MM.1S (cell line): ENCODE measurements around the gene TMEM14A.
"Not testable (repeated sequence)": the region's sequence is repeated elsewhere in the genome, so short reads cannot be mapped to it uniquely, and the experiment has no call there.

ENCODE experiments used
- DNase-seq: peaks from one replicate; pipeline ENCODE4 v3.0.0-alpha.2; 2015
- H2AFZ ChIP-seq: fragments of 300-600 bp; sonication (generic); 2 replicates; pipeline ENCODE4 v1.6.0; 2016; ENCODE audit warnings: antibody characterized with exemption, low read length
- H3F3A ChIP-seq: fragments of 300-600 bp; sonication (generic); 2 replicates; pipeline ENCODE4 v1.6.1; 2016; ENCODE audit warnings: mild to moderate bottlenecking, antibody characterized with exemption, low read length, moderate library complexity, mixed read lengths; ENCODE audit not compliant: insufficient read depth
- H3K27ac ChIP-seq: fragments of 300-600 bp; sonication (generic); 2 replicates; pipeline ENCODE4 v1.5.1; 2016; ENCODE audit warnings: mild to moderate bottlenecking, low read length
- H3K27me3 ChIP-seq: fragments of 300-600 bp; sonication (generic); replicated peaks from 2 replicates; pipeline ENCODE4 v1.6.0; 2016; ENCODE audit warnings: low read length; ENCODE audit not compliant: insufficient read depth
- H3K36me3 ChIP-seq: fragments of 300-600 bp; sonication (generic); replicated peaks from 2 replicates; pipeline ENCODE4 v1.6.1; 2016; ENCODE audit warnings: mild to moderate bottlenecking, low read length, mixed read lengths; ENCODE audit not compliant: insufficient read depth
- H3K4me1 ChIP-seq: fragments of 300-600 bp; sonication (generic); 2 replicates; pipeline ENCODE4 v1.6.1; 2016; ENCODE audit warnings: low read length, mixed read lengths
- H3K4me2 ChIP-seq: fragments of 300-600 bp; sonication (generic); 2 replicates; pipeline ENCODE4 v1.6.0; 2016; ENCODE audit warnings: low read depth, low read length
- H3K4me3 ChIP-seq: fragments of 300-600 bp; sonication (generic); 2 replicates; pipeline ENCODE4 v1.5.1; 2016; ENCODE audit warnings: low read length, mixed read lengths
- H3K79me2 ChIP-seq: fragments of 300-600 bp; sonication (generic); 2 replicates; pipeline ENCODE4 v1.6.1; 2016; ENCODE audit warnings: mixed run types, low read length, mixed read lengths
- H3K9ac ChIP-seq: fragments of 300-600 bp; sonication (generic); 2 replicates; pipeline ENCODE4 v1.6.1; 2016; ENCODE audit warnings: low read length, mixed read lengths
- H3K9me2 ChIP-seq: fragments of 300-600 bp; sonication (generic); replicated peaks from 2 replicates; pipeline ENCODE4 v1.6.1; 2016; ENCODE audit warnings: mild to moderate bottlenecking, low read length, mixed read lengths; ENCODE audit not compliant: insufficient read depth
- H3K9me3 ChIP-seq: fragments of 300-600 bp; sonication (generic); replicated peaks from 2 replicates; pipeline ENCODE4 v1.6.1; 2016; ENCODE audit warnings: mild to moderate bottlenecking, low read length, mixed read lengths; ENCODE audit not compliant: insufficient read depth
- H4K20me1 ChIP-seq: fragments of 300-600 bp; sonication (generic); 2 replicates; pipeline ENCODE4 v1.6.1; 2016; ENCODE audit warnings: mild to moderate bottlenecking, low read length, moderate library complexity, mixed read lengths; ENCODE audit not compliant: insufficient read depth
- EZH2 ChIP-seq: fragments of 300-600 bp; sonication (generic); optimal IDR thresholded peaks from 2 replicates; pipeline ENCODE3; 2017; ENCODE audit warnings: low read depth, mild to moderate bottlenecking, antibody characterized with exemption, low read length, mixed read lengths
- EZH2phosphoT487 ChIP-seq: fragments of 300-600 bp; sonication (generic); IDR thresholded peaks from 2 replicates; pipeline ENCODE4 v1.6.1; 2018; ENCODE audit warnings: antibody characterized with exemption, low read length
- TF ChIP-seq, protein P1 (sequence below): fragments of 300-600 bp; sonication (generic); IDR thresholded peaks from 2 replicates; pipeline ENCODE4 v1.5.1; 2016; ENCODE audit warnings: antibody characterized with exemption, low read length, mixed read lengths

Gene TMEM14A

DNA sequence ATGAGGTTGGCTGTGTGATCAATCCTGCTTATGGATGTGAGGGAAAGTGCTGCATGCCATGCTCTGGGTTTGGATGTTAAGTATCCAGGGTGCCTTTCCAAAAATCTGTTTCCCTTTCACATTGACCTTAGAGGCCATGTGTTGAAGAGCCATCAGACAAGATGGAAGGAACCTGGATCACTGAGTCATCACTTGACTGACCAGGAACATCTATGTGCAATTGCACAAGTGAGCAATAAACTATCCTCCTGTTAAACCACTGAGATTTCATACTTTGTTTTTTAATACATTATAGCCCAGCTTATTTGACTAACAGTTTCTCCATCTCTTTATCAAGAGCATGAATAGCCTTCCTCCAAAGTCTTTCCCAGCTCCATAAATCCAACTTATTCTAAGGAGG, 17.8 kb upstream of the TMEM14A start:
- Histone ChIP-seq H3K9ac (no peak overlapping the region), H2AFZ (no peak overlapping the region), H3K36me3 (no peaks in the 10 kb centered on the region), H3K79me2 (no peaks in the 10 kb centered on the region), H3K4me2 (no peak overlapping the region), H3K27me3 (no peaks in the 10 kb centered on the region), H3K9me2 (no peaks in the 10 kb centered on the region), H3F3A (no peaks in the 10 kb centered on the region), H3K27ac (no peak overlapping the region), H4K20me1 (no peaks in the 10 kb centered on the region), H3K4me3 (no peak overlapping the region), H3K4me1 (peaks cover 7% of the 10 kb centered on the region), H3K9me3 (no peaks in the 10 kb centered on the region)
- TF ChIP-seq, protein P1, sequence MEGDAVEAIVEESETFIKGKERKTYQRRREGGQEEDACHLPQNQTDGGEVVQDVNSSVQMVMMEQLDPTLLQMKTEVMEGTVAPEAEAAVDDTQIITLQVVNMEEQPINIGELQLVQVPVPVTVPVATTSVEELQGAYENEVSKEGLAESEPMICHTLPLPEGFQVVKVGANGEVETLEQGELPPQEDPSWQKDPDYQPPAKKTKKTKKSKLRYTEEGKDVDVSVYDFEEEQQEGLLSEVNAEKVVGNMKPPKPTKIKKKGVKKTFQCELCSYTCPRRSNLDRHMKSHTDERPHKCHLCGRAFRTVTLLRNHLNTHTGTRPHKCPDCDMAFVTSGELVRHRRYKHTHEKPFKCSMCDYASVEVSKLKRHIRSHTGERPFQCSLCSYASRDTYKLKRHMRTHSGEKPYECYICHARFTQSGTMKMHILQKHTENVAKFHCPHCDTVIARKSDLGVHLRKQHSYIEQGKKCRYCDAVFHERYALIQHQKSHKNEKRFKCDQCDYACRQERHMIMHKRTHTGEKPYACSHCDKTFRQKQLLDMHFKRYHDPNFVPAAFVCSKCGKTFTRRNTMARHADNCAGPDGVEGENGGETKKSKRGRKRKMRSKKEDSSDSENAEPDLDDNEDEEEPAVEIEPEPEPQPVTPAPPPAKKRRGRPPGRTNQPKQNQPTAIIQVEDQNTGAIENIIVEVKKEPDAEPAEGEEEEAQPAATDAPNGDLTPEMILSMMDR: no peak
- TF ChIP-seq EZH2phosphoT487 (no peak), EZH2 (no peak)
- DNase-seq: no peak

DNA sequence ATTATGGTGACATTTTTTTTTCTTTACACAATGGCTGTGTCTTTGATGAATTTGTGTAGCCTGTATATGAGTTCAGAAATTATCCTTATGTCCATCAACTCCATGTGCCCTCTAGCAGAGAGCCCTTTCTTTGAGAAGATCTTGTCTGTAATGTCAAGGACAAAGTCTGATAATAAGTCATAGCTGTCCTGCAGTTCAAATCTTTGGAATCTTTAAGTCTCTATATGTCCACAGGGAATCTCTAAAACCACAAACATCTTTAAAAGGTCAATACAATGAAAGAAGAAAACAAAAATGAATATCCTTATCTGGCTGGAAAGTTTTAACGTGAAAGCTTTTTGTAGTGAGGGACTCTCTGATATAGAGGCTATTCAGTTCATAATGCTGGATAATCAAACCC, 16.9 kb upstream of the TMEM14A start:
- no peaks in the 10 kb centered on the region for H3F3A ChIP-seq
- TF ChIP-seq EZH2phosphoT487 (no peak), EZH2 (no peak)
- TF ChIP-seq, protein P1: no peak
- H3K9me3 ChIP-seq: no peaks in the 10 kb centered on the region
- no peak for DNase-seq
- H3K4me1 ChIP-seq: peaks cover 7% of the 10 kb centered on the region
- no peaks in the 10 kb centered on the region for H3K36me3 ChIP-seq
- no peak overlapping the region for H3K4me2 ChIP-seq
- H4K20me1 ChIP-seq: no peaks in the 10 kb centered on the region
- H3K27me3 ChIP-seq: no peaks in the 10 kb centered on the region
- no peaks in the 10 kb centered on the region for H3K79me2 ChIP-seq
- no peak overlapping the region for H2AFZ ChIP-seq
- H3K9me2 ChIP-seq: no peaks in the 10 kb centered on the region
- H3K4me3 ChIP-seq: no peak overlapping the region
- H3K9ac ChIP-seq: no peak overlapping the region
- H3K27ac ChIP-seq: no peak overlapping the region

DNA sequence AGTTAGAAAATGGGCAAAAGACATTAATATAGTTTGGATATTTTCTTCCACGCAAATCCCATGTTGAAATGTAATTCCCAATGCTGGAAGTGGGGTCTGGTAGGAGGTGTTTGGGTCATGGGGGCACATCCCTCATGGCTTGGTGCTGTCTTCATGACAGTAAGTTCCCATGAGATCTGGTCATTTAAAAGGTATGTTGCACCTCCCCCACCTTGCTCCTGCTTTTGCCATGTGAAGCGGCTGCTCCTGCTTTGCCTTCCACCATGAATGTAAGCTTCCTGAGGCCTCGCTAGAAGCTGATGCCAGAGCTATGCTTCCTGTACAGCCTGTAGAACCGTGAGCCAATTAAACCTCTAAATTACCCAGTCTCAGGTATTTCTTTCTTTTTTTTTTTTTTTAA, 16.3 kb upstream of the TMEM14A start:
- no peak overlapping the region for H3K4me2 ChIP-seq
- no peaks in the 10 kb centered on the region for H3K9me2 ChIP-seq
- H3F3A ChIP-seq: no peaks in the 10 kb centered on the region
- peaks cover 7% of the 10 kb centered on the region for H3K4me1 ChIP-seq
- no peaks in the 10 kb centered on the region for H3K79me2 ChIP-seq
- no peak overlapping the region for H2AFZ ChIP-seq
- H3K27me3 ChIP-seq: no peaks in the 10 kb centered on the region
- H3K36me3 ChIP-seq: no peaks in the 10 kb centered on the region
- no peaks in the 10 kb centered on the region for H4K20me1 ChIP-seq
- DNase-seq: no peak
- no peak overlapping the region for H3K9ac ChIP-seq
- no peak overlapping the region for H3K27ac ChIP-seq
- TF ChIP-seq, protein P1: no peak
- TF ChIP-seq EZH2: no peak
- TF ChIP-seq EZH2phosphoT487: no peak
- H3K9me3 ChIP-seq: no peaks in the 10 kb centered on the region
- no peak overlapping the region for H3K4me3 ChIP-seq

DNA sequence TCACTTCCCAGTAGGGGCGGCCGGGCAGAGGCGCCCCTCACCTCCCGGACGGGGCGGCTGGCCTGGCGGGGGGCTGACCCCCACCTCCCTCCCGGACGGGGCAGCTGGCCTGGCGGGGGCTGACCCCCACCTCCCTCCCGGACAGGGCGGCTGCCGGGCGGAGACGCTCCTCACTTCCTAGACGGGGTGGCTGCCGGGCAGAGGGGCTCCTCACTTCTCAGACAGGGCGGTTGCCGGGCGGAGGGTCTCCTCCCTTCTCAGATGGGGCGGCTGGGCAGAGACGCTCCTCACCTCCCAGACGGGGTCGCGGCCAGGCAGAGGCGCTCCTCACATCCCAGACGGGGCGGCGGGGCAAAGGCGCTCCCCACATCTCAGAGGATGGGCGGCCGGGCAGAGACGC, 15.0 kb upstream of the TMEM14A start:
- H3K4me2 ChIP-seq, H3K4me1 ChIP-seq, H4K20me1 ChIP-seq, H3K36me3 ChIP-seq, H3F3A ChIP-seq, H3K9me2 ChIP-seq, H3K9ac ChIP-seq, H3K4me3 ChIP-seq, H3K27me3 ChIP-seq, H3K27ac ChIP-seq, DNase-seq, H3K9me3 ChIP-seq, H3K79me2 ChIP-seq, H2AFZ ChIP-seq: not testable (repeated sequence)
